K562 (cell line): ENCODE results near the gene SCAMP2.

Source experiments
- BRF1 ChIP-seq: IDR thresholded peaks from 3 replicates; pipeline ENCODE4 v1.6.1; 2011; ENCODE audit warnings: borderline replicate concordance, mild to moderate bottlenecking; ENCODE audit not compliant: insufficient read length; ENCODE audit errors: extremely low read depth
- EP300 ChIP-seq: IDR thresholded peaks from 2 replicates; pipeline ENCODE4 v1.6.1; 2012; ENCODE audit warnings: low read length, improper control_type of control experiment
- GABPA ChIP-seq: fragments of 200-800 bp; sonication (Bioruptor generic); conservative IDR thresholded peaks from 2 replicates; pipeline ENCODE4 v1.6.1; 2016; ENCODE audit warnings: low read depth, missing genetic modification characterization, missing compliant biosample characterization
- GATAD2B ChIP-seq: fragments of 450-650 bp; IDR thresholded peaks from 2 replicates; pipeline ENCODE4 v1.6.1; 2017; ENCODE audit warnings: mild to moderate bottlenecking, borderline replicate concordance
- HOXB6 ChIP-seq: fragments of 250-450 bp; sonication (Bioruptor Pico); IDR thresholded peaks from 2 replicates; pipeline ENCODE4 v1.5.1; 2022; ENCODE audit warnings: mild to moderate bottlenecking, borderline replicate concordance
- SMARCA5 ChIP-seq: fragments of 450-650 bp; IDR thresholded peaks from 2 replicates; pipeline ENCODE4 v1.6.1; 2016
- ZNF133 ChIP-seq: fragments of 250-450 bp; sonication (Bioruptor Pico); IDR thresholded peaks from 2 replicates; pipeline ENCODE4 v1.4.0; 2020; ENCODE audit warnings: mild to moderate bottlenecking
- TF ChIP-seq, protein P1 (sequence below), 2 experiments: IDR thresholded peaks in 1 of 2; conservative IDR thresholded peaks in 1 of 2; 2 replicates each; pipeline ENCODE4 v1.6.1; 2016; ENCODE audit warnings: low read depth in 2 of 2, mild to moderate bottlenecking in 1 of 2, missing compliant biosample characterization in 1 of 2, missing genetic modification characterization in 1 of 2, moderate library complexity in 1 of 2
- TF ChIP-seq, protein P2 (sequence below), 3 experiments: IDR thresholded peaks in 2 of 3; conservative IDR thresholded peaks in 1 of 3; 2 replicates each; pipeline ENCODE4 v1.5.1; 2011 to 2012; ENCODE audit warnings: low read length in 3 of 3, mild to moderate bottlenecking in 3 of 3, control low read depth in 2 of 3, improper control_type of control experiment in 1 of 3, inconsistent platforms in 1 of 3, low read depth in 1 of 3, mixed read lengths in 1 of 3, moderate library complexity in 1 of 3; ENCODE audit not compliant: insufficient read depth in 2 of 3
- TF ChIP-seq, protein P3 (sequence below): fragments of 450-650 bp; IDR thresholded peaks from 2 replicates; pipeline ENCODE4 v1.6.1; 2016
- TF ChIP-seq, protein P4 (sequence below): fragments of 250-450 bp; sonication (Bioruptor Pico); IDR thresholded peaks from 2 replicates; pipeline ENCODE4 v1.4.0; 2020

DNA sequence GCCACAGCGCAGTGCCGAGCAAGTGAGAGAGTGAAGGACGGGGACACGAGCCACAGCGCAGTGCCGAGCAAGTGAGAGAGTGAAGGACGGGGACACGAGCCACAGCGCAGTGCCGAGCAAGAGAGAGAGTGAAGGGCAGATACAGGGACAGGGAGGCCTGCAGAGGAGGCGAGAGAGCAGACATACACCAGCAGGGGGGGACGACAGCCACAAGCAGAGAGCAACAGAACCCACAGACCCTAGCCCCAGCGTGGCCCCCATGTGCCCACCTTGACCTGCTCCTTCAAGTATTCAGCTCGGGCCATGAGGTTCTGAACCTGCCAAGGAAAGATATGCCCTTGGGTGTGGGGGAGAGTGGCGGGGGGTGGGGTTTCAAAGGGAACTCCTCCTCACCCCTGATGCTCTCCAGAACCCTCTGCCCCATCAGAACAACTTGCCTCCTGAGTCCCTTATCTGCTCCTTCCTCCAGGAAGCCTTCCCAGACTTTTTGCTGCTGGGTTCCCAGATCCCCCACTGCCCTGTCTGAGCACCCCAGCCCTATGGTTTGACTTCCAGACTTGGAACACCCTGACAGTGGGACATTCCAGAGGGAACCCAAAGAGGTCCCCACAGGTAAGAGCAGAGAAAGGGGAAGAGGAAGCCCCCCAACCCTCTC, 35.6 kb downstream of the SCAMP2 start:
- TF ChIP-seq ZNF133 (CRISPR knock-in tag) = no peak
- TF ChIP-seq, protein P1, sequence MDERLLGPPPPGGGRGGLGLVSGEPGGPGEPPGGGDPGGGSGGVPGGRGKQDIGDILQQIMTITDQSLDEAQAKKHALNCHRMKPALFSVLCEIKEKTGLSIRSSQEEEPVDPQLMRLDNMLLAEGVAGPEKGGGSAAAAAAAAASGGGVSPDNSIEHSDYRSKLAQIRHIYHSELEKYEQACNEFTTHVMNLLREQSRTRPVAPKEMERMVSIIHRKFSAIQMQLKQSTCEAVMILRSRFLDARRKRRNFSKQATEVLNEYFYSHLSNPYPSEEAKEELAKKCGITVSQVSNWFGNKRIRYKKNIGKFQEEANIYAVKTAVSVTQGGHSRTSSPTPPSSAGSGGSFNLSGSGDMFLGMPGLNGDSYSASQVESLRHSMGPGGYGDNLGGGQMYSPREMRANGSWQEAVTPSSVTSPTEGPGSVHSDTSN (CRISPR knock-in tag; IDR thresholded peaks at IDR 0.05; ENCODE audit: low read depth) = no peak
- TF ChIP-seq, protein P1 (tag; conservative IDR thresholded peaks at IDR 0.05; ENCODE audit: low read depth) = no peak
- TF ChIP-seq, protein P2, sequence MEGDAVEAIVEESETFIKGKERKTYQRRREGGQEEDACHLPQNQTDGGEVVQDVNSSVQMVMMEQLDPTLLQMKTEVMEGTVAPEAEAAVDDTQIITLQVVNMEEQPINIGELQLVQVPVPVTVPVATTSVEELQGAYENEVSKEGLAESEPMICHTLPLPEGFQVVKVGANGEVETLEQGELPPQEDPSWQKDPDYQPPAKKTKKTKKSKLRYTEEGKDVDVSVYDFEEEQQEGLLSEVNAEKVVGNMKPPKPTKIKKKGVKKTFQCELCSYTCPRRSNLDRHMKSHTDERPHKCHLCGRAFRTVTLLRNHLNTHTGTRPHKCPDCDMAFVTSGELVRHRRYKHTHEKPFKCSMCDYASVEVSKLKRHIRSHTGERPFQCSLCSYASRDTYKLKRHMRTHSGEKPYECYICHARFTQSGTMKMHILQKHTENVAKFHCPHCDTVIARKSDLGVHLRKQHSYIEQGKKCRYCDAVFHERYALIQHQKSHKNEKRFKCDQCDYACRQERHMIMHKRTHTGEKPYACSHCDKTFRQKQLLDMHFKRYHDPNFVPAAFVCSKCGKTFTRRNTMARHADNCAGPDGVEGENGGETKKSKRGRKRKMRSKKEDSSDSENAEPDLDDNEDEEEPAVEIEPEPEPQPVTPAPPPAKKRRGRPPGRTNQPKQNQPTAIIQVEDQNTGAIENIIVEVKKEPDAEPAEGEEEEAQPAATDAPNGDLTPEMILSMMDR (IDR thresholded peaks at IDR 0.05 in 2 of 3, conservative IDR thresholded peaks at IDR 0.05 in 1 of 3; ENCODE audit: insufficient read depth in 2 of 3, low read depth in 1 of 3, low read length in 3 of 3) = no peak
- TF ChIP-seq BRF1 = no peak
- TF ChIP-seq GABPA (tag) = no peak
- TF ChIP-seq GATAD2B = no peak
- TF ChIP-seq SMARCA5 = no peak
- no peak for TF ChIP-seq HOXB6 (CRISPR knock-in tag)
- TF ChIP-seq EP300 = no peak
- TF ChIP-seq, protein P3, sequence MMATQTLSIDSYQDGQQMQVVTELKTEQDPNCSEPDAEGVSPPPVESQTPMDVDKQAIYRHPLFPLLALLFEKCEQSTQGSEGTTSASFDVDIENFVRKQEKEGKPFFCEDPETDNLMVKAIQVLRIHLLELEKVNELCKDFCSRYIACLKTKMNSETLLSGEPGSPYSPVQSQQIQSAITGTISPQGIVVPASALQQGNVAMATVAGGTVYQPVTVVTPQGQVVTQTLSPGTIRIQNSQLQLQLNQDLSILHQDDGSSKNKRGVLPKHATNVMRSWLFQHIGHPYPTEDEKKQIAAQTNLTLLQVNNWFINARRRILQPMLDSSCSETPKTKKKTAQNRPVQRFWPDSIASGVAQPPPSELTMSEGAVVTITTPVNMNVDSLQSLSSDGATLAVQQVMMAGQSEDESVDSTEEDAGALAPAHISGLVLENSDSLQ = no peak
- TF ChIP-seq, protein P4, sequence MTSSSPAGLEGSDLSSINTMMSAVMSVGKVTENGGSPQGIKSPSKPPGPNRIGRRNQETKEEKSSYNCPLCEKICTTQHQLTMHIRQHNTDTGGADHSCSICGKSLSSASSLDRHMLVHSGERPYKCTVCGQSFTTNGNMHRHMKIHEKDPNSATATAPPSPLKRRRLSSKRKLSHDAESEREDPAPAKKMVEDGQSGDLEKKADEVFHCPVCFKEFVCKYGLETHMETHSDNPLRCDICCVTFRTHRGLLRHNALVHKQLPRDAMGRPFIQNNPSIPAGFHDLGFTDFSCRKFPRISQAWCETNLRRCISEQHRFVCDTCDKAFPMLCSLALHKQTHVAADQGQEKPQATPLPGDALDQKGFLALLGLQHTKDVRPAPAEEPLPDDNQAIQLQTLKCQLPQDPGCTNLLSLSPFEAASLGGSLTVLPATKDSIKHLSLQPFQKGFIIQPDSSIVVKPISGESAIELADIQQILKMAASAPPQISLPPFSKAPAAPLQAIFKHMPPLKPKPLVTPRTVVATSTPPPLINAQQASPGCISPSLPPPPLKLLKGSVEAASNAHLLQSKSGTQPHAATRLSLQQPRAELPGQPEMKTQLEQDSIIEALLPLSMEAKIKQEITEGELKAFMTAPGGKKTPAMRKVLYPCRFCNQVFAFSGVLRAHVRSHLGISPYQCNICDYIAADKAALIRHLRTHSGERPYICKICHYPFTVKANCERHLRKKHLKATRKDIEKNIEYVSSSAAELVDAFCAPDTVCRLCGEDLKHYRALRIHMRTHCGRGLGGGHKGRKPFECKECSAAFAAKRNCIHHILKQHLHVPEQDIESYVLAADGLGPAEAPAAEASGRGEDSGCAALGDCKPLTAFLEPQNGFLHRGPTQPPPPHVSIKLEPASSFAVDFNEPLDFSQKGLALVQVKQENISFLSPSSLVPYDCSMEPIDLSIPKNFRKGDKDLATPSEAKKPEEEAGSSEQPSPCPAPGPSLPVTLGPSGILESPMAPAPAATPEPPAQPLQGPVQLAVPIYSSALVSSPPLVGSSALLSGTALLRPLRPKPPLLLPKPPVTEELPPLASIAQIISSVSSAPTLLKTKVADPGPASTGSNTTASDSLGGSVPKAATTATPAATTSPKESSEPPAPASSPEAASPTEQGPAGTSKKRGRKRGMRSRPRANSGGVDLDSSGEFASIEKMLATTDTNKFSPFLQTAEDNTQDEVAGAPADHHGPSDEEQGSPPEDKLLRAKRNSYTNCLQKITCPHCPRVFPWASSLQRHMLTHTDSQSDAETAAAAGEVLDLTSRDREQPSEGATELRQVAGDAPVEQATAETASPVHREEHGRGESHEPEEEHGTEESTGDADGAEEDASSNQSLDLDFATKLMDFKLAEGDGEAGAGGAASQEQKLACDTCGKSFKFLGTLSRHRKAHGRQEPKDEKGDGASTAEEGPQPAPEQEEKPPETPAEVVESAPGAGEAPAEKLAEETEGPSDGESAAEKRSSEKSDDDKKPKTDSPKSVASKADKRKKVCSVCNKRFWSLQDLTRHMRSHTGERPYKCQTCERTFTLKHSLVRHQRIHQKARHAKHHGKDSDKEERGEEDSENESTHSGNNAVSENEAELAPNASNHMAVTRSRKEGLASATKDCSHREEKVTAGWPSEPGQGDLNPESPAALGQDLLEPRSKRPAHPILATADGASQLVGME (CRISPR knock-in tag) = no peak
